WTC11 (cell line): ENCODE results near the gene NR2E3.

Experiments
- ATF1 ChIP-seq: sonication (generic); formaldehyde crosslinking; IDR thresholded peaks from 2 replicates; pipeline ENCODE4 v1.8.1; 2023; ENCODE audit warnings: mild to moderate bottlenecking, moderate library complexity, missing genetic modification reagents
- CTCF ChIP-seq: fragments of 200-600 bp; IDR thresholded peaks from 2 replicates; pipeline ENCODE4 v1.8.0; 2022; ENCODE audit warnings: antibody characterized with exemption
- GABPB1 ChIP-seq: sonication (generic); formaldehyde crosslinking; IDR thresholded peaks from 2 replicates; pipeline ENCODE4 v1.8.1; 2023; ENCODE audit warnings: mild to moderate bottlenecking, missing genetic modification reagents
- NR1H2 ChIP-seq: sonication (generic); formaldehyde crosslinking; IDR thresholded peaks from 2 replicates; pipeline ENCODE4 v1.9.0; 2021; ENCODE audit warnings: mild to moderate bottlenecking, moderate library complexity, missing genetic modification reagents
- ZNF317 ChIP-seq: sonication (generic); formaldehyde crosslinking; IDR thresholded peaks from 2 replicates; pipeline ENCODE4 v1.8.1; 2023; ENCODE audit warnings: low read depth, mild to moderate bottlenecking, moderate library complexity, missing genetic modification reagents, borderline replicate concordance
- ZNF512 ChIP-seq: sonication (generic); formaldehyde crosslinking; IDR thresholded peaks from 2 replicates; pipeline ENCODE4 v1.8.1; 2022; ENCODE audit warnings: missing genetic modification reagents, borderline replicate concordance

DNA sequence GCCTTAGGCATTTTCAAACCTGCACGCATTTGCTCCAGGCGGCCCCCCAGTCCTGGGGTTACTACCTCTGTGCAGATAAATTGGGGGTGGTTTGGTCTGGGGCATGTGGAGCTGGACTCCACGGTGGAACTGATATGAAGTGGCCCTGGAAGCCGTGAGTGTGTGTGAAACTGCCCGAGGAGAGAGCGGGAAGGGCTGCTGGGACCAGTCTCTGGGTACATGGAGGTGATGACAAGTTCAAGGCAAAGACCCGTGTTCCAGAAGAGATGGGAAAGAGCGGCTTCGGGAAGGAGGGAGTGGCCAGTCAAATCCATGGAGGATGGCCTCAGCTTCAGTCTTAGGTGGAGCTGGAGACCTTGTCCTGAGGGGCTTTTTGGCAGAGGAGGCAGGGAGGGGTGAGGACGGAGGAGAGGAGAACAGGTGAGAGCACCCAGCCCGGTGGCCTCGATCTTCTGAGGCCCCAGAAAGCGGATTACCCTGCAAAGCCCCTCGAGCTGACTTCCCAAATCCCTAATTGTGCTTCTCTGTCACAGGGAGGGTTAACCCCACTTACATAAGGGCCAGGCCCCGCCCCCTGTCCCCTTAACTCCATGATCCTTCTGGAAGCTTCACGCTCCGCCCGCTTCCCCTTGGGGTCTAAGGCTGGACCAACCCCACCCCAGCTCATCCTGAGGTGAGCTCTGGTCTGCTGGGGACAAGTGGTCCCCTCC lies 1.9 kb upstream of the NR2E3 start:
- TF ChIP-seq ATF1 (CRISPR knock-in tag) (no peak), CTCF (no peak), NR1H2 (CRISPR knock-in tag) (no peak), GABPB1 (CRISPR knock-in tag) (no peak), ZNF512 (CRISPR knock-in tag) (no peak), ZNF317 (CRISPR knock-in tag) (no peak)
